Measurements from ENCODE around the gene BEND6. TPM values are rescaled to one million over a fixed set of nuclear protein-coding genes. Genes with fewer than 3 reads are reported as not detected.

The BEND6 gene
- total RNA-seq, 1 donor: 13.4 TPM

- DNase-seq (ENCODE audit: low read depth): peak; percentile 41
- no peak overlapping the region for H3K4me3 ChIP-seq (ENCODE audit: low read depth, low read length)
- TF ChIP-seq, protein P1, sequence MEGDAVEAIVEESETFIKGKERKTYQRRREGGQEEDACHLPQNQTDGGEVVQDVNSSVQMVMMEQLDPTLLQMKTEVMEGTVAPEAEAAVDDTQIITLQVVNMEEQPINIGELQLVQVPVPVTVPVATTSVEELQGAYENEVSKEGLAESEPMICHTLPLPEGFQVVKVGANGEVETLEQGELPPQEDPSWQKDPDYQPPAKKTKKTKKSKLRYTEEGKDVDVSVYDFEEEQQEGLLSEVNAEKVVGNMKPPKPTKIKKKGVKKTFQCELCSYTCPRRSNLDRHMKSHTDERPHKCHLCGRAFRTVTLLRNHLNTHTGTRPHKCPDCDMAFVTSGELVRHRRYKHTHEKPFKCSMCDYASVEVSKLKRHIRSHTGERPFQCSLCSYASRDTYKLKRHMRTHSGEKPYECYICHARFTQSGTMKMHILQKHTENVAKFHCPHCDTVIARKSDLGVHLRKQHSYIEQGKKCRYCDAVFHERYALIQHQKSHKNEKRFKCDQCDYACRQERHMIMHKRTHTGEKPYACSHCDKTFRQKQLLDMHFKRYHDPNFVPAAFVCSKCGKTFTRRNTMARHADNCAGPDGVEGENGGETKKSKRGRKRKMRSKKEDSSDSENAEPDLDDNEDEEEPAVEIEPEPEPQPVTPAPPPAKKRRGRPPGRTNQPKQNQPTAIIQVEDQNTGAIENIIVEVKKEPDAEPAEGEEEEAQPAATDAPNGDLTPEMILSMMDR (IDR thresholded peaks at IDR 0.05; ENCODE audit: insufficient read depth, low read depth, low read length): no peak
These were observed 3.7 kb upstream of the BEND6 start for GRCh38 chr6:56951049-56951831.

DNA sequence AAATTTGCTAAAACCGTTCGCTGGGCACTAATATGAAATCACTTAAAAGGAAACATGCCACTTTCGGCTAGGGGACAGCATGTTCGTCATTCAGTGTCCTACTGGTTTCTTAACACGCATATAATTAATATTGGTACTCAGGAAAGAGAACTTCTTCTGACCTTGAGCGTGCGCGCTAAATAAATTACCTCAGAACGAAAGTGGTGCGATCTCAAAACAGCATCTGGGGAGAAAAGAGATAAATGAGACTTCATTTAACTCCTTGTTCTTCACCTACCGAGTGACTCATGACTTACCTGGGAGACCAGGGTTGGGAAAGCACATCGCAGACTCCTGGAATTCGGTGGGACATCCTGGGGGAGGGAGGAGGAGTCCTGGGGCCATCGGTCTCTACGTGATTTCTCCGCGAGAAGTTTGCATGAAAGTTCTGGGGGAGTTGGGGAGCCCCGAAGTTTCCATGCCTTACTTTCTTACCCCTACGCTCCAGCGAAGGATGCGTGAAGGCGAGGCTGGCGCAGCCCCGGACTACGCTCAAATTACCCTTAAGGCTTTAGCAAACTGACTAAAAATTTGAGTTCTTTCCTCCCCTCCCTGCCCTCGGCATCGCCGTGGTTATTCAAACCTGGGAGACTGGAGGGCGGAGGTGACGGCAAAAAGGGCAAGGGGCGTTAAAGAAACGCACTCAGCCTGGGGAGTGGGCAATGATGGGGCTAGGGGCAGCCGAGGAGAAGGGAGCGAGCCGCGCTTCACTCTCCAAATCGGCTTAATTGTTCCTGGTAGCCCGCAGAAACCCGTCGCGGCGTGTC lies 1.1 kb upstream of the BEND6 start:
- peak overlapping the region; percentile 92 for H3K4me3 ChIP-seq (ENCODE audit: low read depth, low read length)
- TF ChIP-seq, protein P1 (IDR thresholded peaks at IDR 0.05; ENCODE audit: insufficient read depth, low read depth, low read length): no peak
- DNase-seq (ENCODE audit: low read depth): peak; percentile 41

GRCh38 chr6:56955171-56956155 lies 556 bp downstream of the BEND6 start:
- TF ChIP-seq, protein P1 (IDR thresholded peaks at IDR 0.05; ENCODE audit: insufficient read depth, low read depth, low read length): peak; percentile 81
- peak overlapping the region; percentile 92 for H3K4me3 ChIP-seq (ENCODE audit: low read depth, low read length)
- DNase-seq (ENCODE audit: low read depth): peak; percentile 93

GRCh38 chr6:56956491-56956890 lies 1.6 kb downstream of the BEND6 start:
- no peak for DNase-seq (ENCODE audit: low read depth)
- TF ChIP-seq, protein P1 (IDR thresholded peaks at IDR 0.05; ENCODE audit: insufficient read depth, low read depth, low read length): no peak
- H3K4me3 ChIP-seq (ENCODE audit: low read depth, low read length): no peak overlapping the region

- TF ChIP-seq, protein P1 (IDR thresholded peaks at IDR 0.05; ENCODE audit: insufficient read depth, low read depth, low read length): no peak
- DNase-seq (ENCODE audit: low read depth): no peak
- no peak overlapping the region for H3K4me3 ChIP-seq (ENCODE audit: low read depth, low read length)
These were observed 2.9 kb downstream of the BEND6 start for GRCh38 chr6:56957856-56958255.

- no peak overlapping the region for H3K4me3 ChIP-seq (ENCODE audit: low read depth, low read length)
- DNase-seq (ENCODE audit: low read depth): no peak
- TF ChIP-seq, protein P1 (IDR thresholded peaks at IDR 0.05; ENCODE audit: insufficient read depth, low read depth, low read length): no peak
These were observed 3.6 kb downstream of the BEND6 start for GRCh38 chr6:56958481-56958880.
